Measurements from ENCODE around the gene PPA1.
"Not testable (repeated sequence)": the region's sequence is repeated elsewhere in the genome, so short reads cannot be mapped to it uniquely, and the experiment has no call there.

PPA1 gene

DNA sequence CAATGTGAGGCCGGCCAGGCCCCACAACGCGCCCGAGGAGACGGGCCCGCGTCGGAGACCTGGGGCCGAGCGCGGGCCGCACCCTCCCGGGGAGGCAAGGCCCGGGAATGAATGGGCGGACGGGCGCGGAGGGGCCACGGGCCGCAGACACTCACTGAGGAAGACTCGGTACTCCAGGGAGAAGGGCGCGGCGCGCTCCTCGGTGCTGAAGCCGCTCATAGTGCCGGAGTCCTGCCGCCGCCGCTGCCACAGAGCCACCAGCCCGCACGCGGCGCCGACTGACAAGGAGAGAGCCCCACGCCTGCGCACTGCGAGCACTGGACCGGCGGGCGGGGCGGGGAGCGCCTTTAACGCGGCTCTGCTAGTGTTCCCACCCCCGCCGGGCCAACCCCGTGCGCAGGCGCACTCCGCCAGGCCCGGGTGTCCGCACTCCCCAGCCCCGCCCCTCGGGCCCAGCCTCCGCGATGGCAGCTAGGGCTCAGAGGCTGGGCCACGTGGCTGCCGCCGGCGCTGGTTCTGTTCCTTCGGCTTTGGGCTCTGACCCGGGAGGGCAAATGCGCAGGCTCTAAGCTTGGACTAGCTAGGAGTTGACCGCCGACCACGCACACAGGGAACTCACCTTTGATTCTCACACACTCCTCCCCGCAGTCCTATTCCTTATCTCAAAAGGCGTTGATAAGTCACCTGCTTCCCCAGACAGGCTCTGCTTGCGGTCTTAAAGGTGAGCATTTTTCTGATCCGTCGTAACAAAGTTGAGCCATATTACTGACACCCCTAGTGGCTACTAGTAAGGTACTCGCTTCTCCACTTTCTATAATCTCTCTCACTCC lies at the start of gene PPA1:
PPA1 (minus strand) TSS at position 321 of the 830 bp plus-strand sequence; CDS start at position 219, 102 bp downstream.
- peak; percentile 99 for DNase-seq

GRCh38 chr10:70281609-70282008 lies 48.4 kb upstream of the PPA1 start:
- DNase-seq = no peak

GRCh38 chr10:70280099-70280498 lies 46.9 kb upstream of the PPA1 start:
- no peak for DNase-seq

DNA sequence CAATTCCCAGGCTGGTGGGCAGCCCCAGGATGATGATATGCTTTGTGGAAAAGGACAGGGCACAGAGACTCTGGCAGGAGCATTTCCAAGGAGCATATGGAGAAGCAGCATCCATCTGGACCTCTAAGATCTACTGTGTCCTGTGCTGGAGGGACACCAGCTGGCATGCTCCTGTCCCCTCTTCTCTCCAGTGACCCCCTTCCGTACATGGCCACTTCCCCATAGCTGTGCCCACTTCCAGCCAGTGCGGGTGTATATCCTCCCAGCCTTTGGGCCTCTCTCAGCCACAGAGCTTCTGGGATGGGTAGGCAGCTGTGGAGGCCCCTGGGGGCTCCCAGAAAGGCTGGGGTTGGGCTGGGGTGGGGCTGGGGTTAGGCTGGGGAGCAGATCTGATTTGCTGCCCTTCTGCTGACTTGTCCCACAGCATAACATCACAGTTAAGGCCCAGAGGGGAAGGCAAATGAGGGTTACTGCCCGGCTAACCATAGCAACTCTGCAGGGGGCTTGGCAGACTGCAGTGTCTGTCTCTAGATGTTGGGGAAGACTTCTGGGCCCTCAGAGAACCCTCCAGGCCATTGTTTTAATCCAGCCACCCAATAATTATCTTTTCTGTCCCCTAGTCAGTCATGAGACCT lies 44.3 kb upstream of the PPA1 start:
- no peak for DNase-seq

GRCh38 chr10:70274643-70275042 lies 41.4 kb upstream of the PPA1 start:
- peak; percentile 18 for DNase-seq

- no peak for DNase-seq
Observed at GRCh38 chr10:70272925-70273316, 39.7 kb upstream of the PPA1 start.

DNA sequence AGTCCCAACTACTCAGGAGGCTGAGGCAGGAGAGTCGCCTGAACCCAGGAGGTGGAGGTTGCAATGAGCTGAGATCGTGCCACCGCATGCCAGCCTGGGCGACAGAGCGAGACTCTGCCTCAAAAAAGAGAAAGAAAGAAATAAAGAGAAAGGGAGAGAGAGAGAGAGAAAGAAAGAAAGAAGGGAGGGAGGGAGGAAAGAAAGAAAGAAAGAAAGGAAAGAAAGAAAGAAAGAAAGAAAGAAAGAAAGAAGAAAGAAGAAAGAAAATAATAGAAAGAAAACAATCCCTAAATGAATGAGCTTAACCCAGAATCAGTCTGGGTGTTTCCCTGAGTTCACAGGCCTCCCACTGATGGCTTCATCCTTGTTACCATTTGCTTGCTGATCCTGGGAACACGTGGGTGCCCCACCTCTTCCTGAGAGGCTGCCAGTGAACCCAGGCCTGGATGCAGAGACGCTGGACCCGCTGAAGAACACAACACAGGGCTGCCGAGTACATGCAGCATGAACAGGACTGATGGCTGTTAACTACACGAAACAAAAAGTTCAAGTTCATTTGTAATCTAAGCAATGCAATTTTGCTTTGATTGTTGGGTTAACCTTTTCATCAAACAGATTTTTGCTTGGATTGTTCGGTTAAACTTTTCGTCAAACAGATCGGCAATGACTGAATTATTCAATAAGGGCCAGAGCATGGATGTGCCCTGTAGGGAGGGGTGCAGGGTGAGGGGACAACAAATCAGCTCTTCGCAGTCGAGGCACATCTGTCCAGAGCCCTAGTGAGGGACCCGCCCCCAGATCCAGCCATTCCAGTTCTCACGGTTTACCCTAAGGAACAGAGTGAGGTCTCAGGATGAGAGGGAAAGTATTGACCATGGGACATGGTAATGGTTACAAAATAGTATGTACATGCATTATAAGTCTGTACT lies 39.0 kb upstream of the PPA1 start:
- DNase-seq = no peak

DNA sequence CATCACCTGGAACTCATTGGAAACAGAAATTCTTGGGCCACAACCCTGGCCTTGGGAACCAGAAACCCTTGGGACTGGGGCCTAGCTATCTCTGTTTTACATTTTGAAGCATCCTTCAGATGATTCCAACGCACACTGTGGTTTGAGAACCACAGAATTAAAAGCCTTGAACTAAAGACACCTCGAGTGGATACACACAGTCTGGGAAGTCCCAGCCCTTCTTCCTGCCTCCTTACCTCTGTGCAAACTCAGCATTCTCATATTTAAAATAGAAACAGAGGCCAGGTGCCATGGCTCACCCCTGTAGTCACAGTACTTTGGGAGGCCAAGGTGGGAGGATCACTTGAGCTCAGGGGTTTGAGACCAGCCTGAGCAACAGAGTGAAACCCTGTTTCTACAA lies 37.7 kb upstream of the PPA1 start:
- DNase-seq = no peak

DNA sequence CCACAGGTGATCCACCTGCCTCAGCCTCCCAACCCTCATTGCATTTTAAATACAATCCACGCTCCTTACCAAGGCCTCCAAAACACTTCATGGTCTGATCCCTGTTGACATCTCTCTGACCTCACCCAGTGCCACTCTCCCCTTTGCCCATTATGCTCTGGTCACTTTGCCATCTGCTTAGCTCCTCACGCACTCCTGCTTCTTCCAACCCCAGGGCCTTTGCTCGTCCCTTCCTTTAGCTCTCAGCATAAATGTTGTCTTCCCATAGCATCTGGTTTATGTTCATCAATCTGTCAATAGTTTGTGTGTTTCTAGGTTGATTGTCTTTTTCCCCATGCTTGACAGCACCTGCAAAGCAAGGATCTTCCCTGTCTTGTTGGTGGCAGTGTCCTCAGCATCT lies 36.5 kb upstream of the PPA1 start:
- no peak for DNase-seq

GRCh38 chr10:70268376-70268775 lies 35.1 kb upstream of the PPA1 start:
- peak; percentile 27 for DNase-seq

GRCh38 chr10:70267161-70267933 lies 34.1 kb upstream of the PPA1 start:
- DNase-seq = peak; percentile 94

DNA sequence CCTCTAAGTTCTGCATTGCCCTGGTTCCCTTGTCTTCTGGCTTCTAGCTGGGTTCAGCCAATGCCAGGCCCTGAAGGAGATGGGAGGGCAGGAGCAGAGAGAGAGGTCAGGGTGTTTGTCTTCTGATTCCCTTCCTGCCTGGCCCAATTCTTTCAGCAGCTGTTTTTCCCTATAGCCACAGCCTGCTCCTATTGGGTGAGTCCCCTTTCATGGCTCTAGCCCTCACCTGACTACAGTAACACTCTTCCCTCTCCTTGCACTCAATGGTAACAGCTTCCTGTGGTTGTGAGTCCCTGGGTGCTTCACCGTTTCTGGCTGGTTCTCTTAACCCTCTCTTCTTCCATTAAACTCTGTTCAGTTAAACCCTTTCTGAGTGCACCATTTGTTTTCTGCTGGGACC lies 33.5 kb upstream of the PPA1 start:
- DNase-seq = no peak

- DNase-seq = no peak
Observed at GRCh38 chr10:70266056-70266455, 32.8 kb upstream of the PPA1 start.

DNA sequence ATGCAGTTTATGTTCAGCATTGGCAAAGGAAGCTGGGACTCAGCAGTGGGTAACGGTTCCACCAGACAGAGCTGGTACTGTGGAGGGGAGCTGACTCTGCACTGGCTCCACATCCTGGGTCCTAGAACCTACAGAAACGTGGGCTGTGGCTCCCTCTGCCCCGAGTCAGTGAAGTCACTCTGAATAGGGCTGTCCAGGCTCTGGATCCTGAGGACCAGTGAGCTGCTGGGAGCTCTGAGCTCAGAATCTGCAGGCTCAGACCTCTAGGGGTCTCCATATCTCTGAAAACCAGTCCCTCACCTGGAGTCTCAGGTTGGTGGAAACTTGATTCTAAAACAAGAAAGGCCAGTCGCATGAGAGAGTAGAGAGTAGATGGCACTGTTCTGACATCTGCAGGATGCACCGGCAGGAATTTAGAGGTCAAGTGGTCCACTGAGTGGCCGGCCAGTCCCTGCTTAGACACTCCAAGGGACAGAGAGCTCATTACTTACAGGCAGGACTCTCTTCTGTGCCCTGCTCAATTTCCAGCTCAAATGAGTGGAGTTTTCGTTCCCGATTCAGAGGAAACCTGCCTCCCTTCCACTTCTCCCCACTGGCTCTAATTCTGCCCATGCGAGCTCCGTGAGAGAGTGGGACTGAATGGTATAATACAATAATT lies 31.9 kb upstream of the PPA1 start:
- peak; percentile 84 for DNase-seq

DNA sequence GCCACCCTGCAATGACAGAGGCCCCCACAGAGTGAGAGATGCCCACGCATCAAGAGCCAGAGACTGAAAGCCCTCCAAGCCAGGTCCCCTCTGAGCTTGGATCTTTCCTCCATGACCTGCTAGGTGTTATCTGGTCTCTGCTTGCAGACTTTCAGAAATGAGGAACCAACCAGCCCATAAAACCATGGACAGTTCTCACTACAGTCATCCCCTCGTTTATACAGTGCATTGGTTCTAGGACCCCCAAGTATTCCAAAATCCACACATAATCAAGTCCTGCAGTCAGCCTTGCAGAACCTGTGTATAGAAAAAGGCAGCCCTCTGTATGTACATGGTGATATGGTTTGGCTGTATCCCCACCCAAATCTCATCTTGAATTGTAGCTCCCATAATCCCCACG lies 27.5 kb upstream of the PPA1 start:
- no peak for DNase-seq

DNA sequence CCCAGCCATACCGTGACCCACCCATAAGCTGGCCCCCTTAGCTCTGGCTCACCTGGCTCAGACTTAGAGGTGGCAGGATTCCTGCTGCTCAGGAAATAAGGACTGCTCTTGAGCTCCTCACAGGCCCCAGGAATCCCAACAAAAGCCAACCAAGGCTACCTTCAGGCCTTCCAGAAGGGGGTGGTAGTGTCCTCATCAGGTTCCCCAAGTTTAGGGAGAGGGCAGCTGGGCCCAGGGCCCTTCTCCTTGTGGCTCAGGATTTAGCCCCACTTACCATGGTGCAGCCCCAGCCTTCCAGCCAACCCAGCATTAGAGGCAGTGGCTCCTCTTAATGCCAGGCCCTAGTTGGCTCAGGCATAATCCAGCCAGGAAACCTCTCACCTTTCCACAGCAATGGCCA lies 27.0 kb upstream of the PPA1 start:
- no peak for DNase-seq

DNA sequence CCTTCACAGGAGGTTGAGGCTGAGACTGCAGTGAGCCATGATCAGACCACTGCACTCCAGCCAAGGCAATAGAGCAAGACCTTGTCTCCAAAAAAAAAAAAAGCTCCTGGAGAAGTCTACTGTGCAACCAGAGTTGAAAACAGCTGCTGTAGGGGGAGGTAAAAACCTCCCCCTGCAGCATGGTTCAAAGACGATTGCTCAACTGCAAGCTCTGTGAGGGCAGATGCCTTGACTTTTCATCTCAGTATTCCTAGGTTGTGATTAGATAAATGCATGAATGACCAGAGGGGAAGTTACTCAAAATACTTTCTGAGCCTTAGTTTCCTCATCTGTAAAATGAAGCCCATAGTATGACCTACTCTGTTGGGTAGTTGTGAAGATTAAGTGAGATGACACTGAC lies 25.0 kb upstream of the PPA1 start:
- no peak for DNase-seq

- DNase-seq = not testable (repeated sequence)
Observed at GRCh38 chr10:70257816-70258215, 24.6 kb upstream of the PPA1 start.

DNA sequence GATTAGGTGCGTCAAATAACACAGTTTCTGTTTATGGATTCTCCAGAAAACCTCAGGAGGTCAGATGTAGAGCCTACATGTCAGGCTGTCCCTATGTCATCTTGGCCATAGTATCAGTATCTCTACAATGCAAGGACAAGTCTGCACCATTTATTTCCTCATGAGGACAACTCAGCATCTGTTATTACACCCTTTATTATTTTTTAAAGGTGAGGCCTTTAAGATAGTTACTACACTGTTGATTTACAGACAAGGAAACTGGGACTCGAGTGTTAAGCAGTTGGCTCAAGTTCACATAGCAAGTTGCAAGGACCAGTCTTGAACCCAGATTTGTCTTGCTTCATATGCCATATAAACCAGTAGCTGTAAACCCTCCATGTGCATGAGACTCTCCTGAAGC lies 23.2 kb upstream of the PPA1 start:
- no peak for DNase-seq

DNA sequence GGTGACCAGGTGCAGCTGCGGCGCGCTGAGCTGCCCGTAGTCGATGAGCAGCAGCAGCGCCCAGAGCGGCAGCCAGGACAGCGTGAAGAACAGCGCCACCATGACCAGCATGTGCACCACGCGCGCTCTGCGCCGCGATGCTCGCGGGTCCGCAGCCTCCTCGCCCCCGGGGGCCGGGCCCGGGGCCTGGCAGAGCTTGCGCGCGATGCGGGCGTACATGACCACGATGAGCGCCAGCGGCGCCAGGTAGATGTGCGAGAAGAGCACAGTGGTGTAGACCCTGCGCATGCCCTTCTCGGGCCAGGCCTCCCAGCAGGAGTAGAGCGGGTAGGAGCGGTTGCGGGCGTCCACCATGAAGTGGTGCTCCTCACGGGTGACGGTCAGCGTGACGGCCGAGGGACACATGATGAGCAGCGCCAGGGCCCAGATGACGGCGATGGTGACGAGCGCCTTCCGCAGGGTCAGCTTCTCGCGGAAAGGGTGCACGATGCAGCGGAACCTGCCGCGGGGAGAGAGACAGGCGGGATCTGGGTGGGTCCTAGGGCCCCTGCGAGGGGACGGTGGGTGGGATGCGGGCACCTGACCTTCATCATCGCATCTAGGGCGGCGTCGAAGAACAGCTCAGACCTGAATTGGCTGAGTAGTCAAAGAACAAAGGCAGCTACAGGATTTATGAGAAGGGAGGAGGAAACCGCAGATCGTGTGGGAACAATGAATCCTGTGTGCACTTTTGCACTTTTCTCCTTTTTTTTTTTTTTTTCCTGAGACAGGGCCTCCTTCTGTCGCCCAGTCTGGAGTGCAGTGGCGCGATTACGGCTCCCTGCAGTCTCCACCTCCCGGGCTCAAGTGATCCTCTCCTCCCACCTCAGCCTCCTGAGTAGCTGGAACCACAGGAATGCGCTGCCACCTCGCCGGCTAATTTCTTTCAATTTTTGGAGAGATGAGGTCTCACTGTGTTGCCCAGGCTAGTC lies 22.4 kb upstream of the PPA1 start:
- peak; percentile 70 for DNase-seq

Data from islet precursor cell (in vitro differentiated cells).